Left cardiac atrium (tissue), 4 donors: Measurements from ENCODE around the gene ALDH18A1. TPM values are rescaled to one million over a fixed set of nuclear protein-coding genes. Genes with fewer than 3 reads are reported as not detected.

Source experiments
- ATAC-seq, 2 donors: fragments of 200-7000 bp; cut with Tn5 transposase; one replicate each; pipeline ENCODE4 v1.9.1; 2020; ENCODE audit warnings: mild to moderate bottlenecking in 2 of 2, moderate library complexity in 2 of 2
- DNase-seq: peaks from one replicate; pipeline ENCODE4 v3.0.0-alpha.2; 2020
- intact Hi-C, 2 donors: fragments of 100-400 bp; cut with DNase I; formaldehyde crosslinking; loops; one replicate each; pipeline versions ENCODE4 v1.14.1 to v1.15.1; 2022 to 2023
- total RNA-seq, 2 donors: library from RNA; stranded (reverse); fragmentation: NEBNext Ultra II Directional; extraction: Animal tissue kit (Norgen Biotek cat#: 25700); gene quantifications; one replicate each; pipeline ENCODE4 v1.2.1, GENCODE V29; 2021
- donor health status: DM: no; HTN: yes; CAD: no.
- donor health status: DM: no; HTN: yes; CAD: no; lungs with severe emphysema.
- donor health status: DM: yes; HTN: yes; CAD: no.
- donor health status: Dilated cardiomyopathy.

The ALDH18A1 gene
- total RNA-seq, 2 donors from 2014 or later = 18.7 to 26.0 TPM

DNA sequence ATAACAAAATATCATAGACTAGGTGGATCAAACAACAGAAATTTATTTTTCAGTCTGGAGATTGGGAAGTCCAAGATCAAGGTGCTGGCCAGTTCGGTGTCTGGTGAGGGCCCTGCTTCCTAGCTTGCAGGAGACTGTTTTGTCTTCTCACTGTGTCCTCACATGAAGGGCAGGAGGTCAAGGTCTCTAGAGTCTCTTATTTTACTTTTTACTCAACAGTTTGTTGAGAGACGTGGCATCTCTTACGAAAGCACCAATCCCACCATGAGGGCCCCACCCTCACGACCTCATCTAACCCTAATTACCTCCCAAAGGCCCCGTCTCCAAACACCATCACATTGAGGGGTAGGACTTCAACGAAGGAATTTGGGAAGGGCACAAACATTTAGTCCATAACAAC lies 54.1 kb downstream of the ALDH18A1 start:
- no peak for ATAC-seq
- intact Hi-C loops = loop anchor here (2.0 to 5.0 kb wide), 2 partner anchors 225 to 228 kb away; no protein-coding TSS in a partner anchor
- DNase-seq = no peak

DNA sequence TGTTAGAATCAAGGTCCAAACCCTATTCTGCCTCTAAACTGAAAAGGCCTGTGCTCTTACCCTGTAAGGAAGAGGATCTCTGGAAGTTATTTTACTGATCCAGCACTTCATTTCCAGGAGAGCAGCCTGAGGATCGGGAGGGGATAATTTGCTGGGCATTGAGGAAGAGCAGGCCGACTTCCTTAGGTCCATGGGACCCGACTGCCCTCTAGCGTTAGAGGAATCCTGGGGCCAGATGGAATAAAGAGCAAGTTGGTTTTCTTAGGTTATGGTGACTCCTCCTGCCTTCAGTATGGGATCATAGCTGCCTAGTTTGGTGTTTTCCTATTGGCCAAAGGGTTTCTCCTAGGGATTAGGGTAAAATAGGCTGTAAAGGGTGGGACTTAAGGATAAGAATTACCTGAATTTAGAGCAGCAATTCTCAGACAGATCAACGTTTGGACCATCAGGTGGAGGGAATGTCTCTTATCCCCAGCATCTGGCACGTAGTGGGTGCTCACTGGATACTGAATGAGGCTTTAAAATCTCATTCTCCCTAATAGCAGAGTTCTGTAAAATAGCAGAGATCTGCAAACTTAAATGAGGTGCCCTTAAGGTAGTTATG lies 55.3 kb downstream of the ALDH18A1 start:
- DNase-seq (peak; percentile 81), ATAC-seq (peak; percentile 88 to 92)
- intact Hi-C loops = loop anchor here (1.0 to 5.0 kb wide), 3 partner anchors 170 to 224 kb away; no protein-coding TSS in a partner anchor

DNA sequence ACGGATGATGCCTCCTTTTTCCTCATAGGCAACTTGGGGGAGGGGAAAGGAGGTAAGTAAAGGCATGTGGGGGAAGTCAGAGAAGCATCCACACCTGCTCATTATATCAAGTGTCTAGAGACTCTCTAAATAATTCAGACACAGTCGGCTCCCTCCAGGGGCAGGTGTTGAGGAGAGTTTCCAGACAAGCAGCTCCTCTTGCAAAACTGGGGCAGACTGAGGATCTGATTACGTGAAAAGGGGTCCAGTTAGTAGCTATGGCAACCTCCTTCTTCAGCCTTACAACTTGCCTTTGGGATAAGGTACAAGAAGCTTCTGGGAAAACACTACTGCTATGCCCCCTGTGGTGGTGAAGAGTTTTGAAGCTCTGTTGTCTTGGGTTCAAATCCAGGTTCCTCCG lies 56.4 kb downstream of the ALDH18A1 start:
- intact Hi-C loops = loop anchor here in 1 of 2 donors (2.0 to 5.0 kb wide), 2 partner anchors 169 to 223 kb away; no protein-coding TSS in a partner anchor
- ATAC-seq = no peak
- no peak for DNase-seq

DNA sequence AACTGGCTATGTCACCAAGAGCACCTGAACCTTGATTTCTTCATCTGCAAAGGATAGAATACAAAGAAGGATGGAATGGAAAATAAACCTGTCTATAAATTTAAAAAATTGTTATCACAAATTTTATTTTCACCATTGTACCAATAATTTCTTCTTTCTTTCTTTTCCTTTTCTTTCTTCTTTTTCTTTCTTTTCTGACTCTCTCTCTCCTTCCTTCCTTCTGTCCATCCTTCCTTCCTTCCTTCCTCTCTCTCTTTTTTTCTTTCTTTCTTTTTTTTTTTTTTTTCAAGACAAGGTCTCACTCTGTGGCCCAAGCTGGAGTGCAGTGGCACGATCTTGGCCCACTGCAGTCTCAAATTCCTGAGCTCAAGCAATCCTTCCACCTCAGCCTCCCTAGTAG lies 58.7 kb downstream of the ALDH18A1 start:
- DNase-seq = no peak
- ATAC-seq = no peak
- intact Hi-C loops = no loop called here

DNA sequence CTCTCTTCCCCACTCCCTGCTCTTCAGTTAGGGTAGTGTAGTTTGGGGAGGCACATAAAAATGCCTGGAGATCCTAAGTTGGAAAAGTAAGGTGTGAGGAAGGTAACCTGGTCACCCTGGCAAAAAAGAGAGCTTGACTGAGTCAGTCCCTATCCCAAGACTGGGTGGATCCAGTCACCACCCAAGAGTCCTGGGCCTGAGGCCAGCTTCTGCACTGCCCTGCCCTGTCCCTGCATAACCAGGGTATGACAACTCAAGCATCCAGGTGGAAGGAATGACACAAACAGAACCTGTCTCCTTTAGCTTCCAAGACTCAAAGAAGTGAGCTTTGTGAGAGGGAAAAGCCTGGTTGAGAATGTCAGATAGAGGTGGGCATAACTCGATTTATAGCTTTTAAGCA lies 68.5 kb downstream of the ALDH18A1 start:
- ATAC-seq (peak in 1 of 2 donors; percentile 25), DNase-seq (no peak)
- intact Hi-C loops = no loop called here

DNA sequence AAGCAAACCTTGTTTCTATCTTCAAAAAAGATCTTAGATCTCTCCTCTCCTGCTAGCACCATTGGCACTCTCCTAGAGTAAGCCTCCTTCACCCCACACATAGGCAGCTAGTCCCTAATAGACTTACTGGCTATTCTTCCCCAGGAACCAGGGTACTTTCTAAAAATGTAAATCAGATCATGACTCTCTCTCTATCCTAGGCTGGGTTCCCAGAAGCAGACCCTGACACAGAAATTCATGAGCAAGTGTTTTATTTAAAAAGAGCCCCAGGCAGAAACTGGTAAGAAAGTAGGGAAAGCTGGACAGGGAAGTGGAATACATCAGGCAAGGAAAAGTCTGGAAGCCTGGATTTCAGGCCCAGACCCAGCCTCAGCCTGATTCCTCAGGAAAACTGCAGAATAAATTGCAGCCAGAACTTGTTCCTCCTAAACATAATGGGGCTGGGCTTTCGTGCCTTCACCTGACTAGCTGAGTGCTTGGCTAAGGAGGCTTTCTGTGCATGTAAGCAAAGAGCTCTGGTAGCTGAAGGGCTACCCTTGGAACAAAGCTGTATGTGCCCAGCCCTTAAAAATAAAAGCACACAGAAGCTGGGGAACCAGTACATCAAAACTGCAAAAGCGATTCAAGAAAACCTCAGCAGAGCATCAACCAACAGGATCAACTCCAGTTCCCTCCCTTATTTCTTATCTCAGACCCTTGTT lies 76.5 kb downstream of the ALDH18A1 start:
- intact Hi-C loops = no loop called here
- ATAC-seq (no peak), DNase-seq (no peak)

DNA sequence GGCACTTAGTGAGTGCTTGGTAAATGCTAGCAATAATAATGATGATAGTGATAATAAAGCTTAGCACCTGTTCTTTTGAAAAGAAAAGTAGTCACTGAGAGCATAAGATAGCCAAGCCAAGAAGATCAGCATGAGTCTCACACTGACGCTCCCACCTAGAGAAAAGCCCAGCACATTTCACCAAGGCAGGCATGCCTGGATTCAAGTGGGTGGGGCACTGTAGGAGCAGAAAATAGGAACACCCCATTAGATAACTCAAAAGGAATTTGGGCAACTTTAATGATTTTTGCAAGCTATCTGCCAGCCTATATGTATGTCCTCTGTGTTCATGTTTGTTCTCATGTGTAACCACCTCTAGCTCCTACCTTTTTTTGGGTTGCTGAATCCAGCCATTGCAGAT lies 77.2 kb downstream of the ALDH18A1 start:
- no peak for ATAC-seq
- intact Hi-C loops = no loop called here
- DNase-seq = no peak

DNA sequence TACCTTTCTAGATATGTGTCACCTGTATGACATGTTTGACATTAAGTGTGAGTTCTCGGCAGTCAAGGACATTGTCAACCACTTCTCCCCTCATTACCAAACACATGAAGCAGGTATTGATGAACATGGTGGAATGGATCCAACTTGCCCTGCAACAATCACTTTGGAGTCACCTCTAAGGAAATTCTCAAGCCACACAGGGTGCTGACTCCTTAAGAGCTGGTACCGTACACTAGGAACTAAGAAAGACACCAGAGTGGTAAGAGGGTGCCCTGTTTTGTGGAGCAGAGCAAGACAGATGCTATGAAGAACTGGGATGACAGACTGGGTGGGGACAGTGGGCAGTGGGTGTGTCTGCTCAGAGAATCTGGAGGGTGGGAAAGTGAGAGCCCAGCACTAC lies 77.9 kb downstream of the ALDH18A1 start:
- DNase-seq = no peak
- intact Hi-C loops = no loop called here
- no peak for ATAC-seq

DNA sequence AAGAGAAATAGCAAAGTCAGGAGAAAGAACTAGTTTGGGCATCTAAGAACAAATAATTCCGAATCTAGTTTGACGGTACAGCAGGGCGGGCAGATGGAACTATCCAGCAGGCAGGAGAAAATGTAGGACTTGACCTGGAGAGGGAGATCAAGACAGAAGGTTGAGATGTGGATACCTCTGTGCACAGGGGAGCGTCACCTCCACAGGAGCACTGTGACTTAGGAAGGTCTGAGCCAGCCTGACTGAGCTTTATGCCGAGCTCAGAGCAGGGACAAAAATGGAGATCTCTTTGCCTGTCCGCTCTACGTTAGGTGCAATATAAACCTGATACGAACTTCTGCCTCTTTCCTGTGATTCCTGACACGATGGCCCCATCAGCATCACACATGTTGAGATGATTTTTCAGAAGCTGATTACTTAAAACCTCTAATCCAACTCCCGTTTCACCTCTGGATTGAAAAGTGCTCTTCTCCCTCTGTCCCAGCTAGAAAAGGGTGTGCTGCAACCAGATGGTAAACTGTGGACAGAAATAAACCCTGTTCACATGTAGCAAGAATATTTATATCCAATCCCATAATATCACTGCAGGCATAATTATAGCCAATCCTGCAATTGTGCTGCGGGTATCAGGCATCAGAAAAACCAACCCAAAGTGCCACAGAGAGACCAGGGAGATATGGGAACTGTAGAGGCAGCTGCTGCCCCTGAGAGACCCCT lies 81.7 kb downstream of the ALDH18A1 start:
- ATAC-seq (peak in 1 of 2 donors; percentile 39), DNase-seq (no peak)
- intact Hi-C loops = no loop called here

DNA sequence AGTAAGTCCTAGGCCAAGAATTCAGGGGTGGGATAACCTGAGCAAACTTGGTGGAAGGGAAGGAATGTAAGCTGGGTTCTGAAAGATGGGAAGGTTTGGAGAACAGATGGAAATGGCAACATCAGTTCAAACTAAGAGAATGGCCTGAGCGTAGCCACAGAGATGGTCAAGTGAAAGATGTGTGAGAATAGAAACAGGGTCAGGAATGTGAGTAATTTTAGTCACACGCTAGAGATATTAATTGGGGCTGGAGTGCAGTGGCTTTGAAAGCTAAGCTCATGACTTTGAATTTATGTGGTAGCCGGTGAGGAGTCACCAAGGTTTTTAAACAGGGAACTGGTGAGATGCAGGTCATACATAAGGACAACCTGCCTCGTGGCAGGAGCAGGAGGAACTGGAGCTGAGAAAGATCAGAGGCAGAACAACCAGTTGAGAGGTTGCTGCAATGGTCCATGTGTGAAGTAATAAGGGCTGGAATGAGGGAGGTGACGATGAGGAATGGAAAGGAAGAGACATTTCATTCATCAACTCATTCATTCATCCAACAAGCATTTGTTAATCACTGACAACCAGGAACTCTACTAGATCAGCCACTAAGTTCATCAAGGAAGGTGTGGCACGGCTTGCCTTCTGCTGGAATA lies 82.4 kb downstream of the ALDH18A1 start:
- DNase-seq = no peak
- intact Hi-C loops = no loop called here
- ATAC-seq = peak in 1 of 2 donors; percentile 54

DNA sequence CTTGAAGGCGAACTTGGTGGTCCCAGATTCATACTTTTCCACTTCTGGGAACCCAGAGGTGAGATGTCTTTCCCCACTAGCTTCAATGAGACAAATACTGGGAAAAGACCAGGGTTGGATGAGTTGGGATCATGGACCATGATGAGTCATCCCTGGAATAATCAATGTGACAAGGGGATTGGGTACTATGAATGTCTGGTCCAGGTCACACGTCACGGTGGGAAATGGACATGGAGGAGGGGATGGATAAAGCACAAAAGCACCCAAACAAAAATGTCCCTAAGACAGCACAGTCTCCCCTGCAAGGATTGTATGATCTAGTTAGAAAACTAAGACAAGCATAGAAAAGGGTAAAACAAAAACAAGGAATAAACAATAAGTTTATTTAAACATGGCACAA lies 83.0 kb downstream of the ALDH18A1 start:
- intact Hi-C loops = no loop called here
- no peak for ATAC-seq
- DNase-seq = no peak

DNA sequence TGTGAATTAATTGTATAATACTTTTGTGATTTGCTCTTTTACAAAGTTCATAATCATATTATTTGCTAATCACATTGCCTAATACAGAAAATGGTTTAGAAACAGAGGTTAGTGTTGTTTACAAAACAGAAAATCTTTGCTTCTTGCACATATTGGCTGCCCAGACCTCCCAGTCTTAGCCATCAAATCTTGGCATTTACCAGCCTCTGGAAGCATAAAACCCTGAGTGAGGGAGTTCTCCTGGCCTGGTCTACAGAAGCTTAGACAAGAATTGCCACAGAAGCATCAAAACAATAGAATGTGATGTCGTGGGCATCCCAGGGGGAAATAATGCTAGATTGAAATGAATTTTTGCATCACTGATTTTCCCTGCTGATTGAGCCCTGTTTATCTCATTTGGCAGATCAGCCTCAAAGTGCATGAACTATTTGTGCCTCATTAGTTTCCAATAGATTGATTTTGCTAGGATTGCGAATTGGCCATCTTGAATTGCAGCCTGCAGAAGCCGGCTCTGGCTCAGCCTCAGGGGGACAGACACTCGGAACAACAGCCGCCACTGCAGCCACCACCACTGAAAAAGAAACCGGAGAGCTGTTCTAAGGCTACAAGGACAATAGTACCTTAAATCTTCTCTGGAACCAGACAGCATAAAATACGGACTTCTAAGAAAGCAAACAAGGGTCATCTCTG lies 84.2 kb downstream of the ALDH18A1 start:
- DNase-seq = no peak
- intact Hi-C loops = no loop called here
- no peak for ATAC-seq

DNA sequence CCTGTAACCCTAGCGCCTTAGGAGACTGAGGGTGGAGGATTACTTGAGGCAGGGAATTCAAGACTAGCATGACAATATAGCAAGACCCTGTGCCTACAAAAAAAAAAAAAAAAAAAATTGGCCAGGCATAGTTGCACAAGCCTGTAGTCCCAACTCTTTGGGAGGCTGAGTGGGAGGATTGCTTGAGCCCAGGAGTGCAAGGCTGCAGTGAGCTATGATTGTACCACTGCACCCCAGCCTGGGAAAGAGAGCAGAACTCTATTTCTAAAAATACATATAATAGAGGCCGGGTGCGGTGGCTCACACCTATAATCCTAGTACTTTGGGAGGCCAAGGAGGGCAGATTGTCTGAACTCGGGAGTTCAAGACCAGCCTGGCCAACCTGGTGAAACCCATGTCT lies 85.1 kb downstream of the ALDH18A1 start:
- intact Hi-C loops = no loop called here
- DNase-seq (no peak), ATAC-seq (no peak)

DNA sequence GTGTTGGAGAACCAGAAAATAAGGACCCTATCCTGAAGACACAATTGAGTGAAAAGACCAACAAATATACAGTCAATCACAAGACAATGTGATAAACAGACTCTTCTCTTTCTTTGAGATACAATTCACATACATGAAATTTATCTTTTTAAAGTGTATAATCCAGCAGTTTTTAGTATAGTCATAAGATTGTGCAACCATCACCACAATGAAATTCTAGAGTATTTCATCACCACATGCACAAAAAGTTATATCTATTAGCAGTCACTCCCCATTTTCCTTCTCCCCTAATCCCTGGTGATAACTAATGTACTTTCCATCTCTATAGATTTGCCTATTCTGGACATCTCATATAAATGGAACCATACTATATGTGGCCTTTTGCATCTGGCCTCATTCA lies 87.1 kb downstream of the ALDH18A1 start:
- ATAC-seq = no peak
- no peak for DNase-seq
- intact Hi-C loops = loop anchor here in 1 of 2 donors (10.0 kb wide), 1 partner anchor 135 kb away; no protein-coding TSS in a partner anchor

DNA sequence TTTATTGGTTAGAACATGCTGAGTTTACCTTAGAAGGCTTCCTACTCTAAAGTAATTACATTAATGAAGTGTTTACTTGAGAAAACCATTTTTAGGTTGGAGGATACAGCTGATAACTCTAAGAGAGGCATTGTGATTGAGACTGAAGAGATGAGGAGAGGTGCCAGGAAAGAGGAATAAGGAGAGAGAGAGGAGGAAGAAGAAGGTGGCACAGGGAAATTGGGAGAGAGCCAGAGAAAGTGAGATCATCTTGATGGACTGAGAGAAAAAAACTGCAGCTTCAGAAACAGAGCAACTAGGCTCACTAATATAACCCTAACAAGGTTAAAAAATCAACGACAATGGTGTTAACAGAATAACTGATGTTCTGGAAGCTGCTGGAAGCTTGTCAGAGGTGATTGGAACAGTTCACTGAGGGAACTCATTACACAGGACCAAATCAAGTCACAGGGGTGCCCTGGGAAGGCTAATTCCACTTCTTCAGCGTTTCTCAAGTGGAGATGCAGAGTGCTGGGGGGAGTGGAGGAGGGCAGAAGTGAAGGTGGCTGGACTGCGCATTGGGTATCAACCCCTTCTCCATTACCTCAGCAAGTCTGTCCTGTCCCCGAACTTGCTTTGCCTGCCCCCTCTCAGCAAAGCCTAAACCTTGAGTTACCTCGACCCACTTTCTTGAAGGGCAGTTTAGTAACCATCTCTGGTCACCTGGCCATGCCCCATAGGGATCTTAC lies 88.4 kb downstream of the ALDH18A1 start:
- intact Hi-C loops = loop anchor here in 1 of 2 donors (10.0 kb wide), 1 partner anchor 133 kb away; no protein-coding TSS in a partner anchor

DNA sequence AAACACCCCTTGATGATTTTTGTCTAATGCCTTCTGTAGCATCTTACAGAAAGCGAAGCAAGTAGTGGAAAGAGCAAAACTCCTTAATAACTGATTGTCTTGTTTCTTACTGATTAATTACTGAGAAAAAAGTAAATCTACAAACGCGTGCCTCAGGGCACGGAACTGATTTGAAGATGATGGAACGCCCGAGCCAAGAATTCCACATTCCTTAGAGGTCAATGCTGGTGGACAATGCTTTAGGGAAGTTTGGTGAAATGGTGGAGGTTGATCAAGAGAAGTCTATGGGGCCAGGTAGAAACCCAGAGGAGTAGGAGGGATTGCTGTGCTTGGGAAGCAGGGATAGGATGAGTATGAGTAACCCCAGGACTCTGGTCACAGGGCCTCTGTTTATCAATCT lies 90.4 kb downstream of the ALDH18A1 start:
- intact Hi-C loops = loop anchor here in 1 of 2 donors (10.0 kb wide), 1 partner anchor 131 kb away; no protein-coding TSS in a partner anchor
- no peak for DNase-seq
- ATAC-seq = no peak

More for the DNA sequence above, 88.4 kb downstream of the ALDH18A1 start:
- no peak for DNase-seq
- peak in 1 of 2 donors; percentile 39 for ATAC-seq

DNA sequence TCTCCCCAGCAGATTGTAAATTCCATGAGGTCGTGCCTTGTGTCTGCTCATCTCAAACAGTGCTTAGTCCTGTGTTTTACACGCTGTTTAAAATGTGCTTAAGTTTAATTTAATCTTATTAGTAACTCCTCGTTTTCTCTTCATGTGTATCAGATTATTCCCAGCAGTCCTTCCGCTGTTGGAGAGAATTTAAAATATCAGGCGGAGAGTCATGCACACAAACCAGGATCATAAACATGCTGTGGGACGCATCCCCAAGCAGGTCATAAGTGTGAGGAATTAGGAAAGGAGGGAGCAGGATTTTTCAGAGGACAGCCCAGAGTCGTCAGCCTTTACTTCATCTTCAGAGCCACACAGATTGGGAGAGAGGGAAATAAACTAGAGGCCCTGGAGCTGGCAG lies 91.2 kb downstream of the ALDH18A1 start:
- no peak for ATAC-seq
- intact Hi-C loops = loop anchor here in 1 of 2 donors (10.0 kb wide), 1 partner anchor 131 kb away; no protein-coding TSS in a partner anchor
- no peak for DNase-seq

DNA sequence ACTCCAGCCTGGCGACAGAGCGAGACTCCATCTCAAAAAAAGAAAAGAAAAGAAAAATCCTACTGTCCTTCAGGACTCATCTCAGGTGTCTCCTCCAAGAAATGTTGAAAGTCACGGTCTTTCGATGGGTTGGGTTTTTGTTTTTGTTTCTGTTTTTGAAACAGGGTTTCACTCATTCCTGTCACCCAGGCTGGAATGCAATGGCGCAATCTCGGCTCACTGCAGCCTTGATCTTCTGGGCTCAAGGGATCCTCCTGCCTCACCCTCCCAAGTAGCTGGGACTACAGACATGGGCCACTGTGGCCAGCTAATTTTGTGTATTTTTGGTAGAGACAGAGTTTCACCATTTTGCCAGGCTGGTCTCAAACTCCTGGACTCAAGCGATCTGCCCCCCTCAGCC lies 92.2 kb downstream of the ALDH18A1 start:
- ATAC-seq (no peak), DNase-seq (no peak)
- intact Hi-C loops = loop anchor here in 1 of 2 donors (10.0 kb wide), 1 partner anchor 129 kb away; no protein-coding TSS in a partner anchor
